Activated naive CD8-positive, alpha-beta T cell treated with anti-CD3 and anti-CD28 coated beads, Interleukin-2, amount 10 ng/mL, durations not matched to agents 7 days and 5 days (primary cell): ENCODE measurements around the gene KRTAP4-7. TPM values are rescaled to one million over a fixed set of nuclear protein-coding genes. Genes with fewer than 3 reads are reported as not detected.
A peak's percentile ranks its signal among the peaks of the same experiment; 100 is the strongest.
"Not testable (repeated sequence)": the region's sequence is repeated elsewhere in the genome, so short reads cannot be mapped to it uniquely, and the experiment has no call there.

Experiments
- ATAC-seq: fragments of 150-1000 bp; cut with Tn5 transposase; one replicate; pipeline ENCODE4 v1.10.0; 2021; ENCODE audit warnings: low read depth, moderate library complexity
- POLR2A ChIA-PET: fragments of 350-600 bp; sonication (Branson Sonifier 250); formaldehyde crosslinking; loops from one replicate; lab custom pipeline; 2021; ENCODE audit warnings: antibody characterized with exemption; lab: Charles Lee
- DNase-seq: peaks from one replicate; pipeline ENCODE4 v3.0.0; 2021
- H3K27ac Mint-ChIP-seq: one replicate; pipeline ENCODE4 v1.8.0; 2022; ENCODE audit warnings: mild to moderate bottlenecking, mixed read lengths
- H3K27me3 Mint-ChIP-seq: one replicate; pipeline ENCODE4 v1.8.0; 2022; ENCODE audit warnings: mild to moderate bottlenecking, moderate library complexity, mixed read lengths
- H3K36me3 Mint-ChIP-seq: one replicate; pipeline ENCODE4 v1.8.0; 2021; ENCODE audit warnings: mild to moderate bottlenecking, mixed read lengths
- H3K4me1 Mint-ChIP-seq: one replicate; pipeline ENCODE4 v1.8.0; 2021; ENCODE audit warnings: mixed read lengths
- H3K4me3 Mint-ChIP-seq: one replicate; pipeline ENCODE4 v1.8.0; 2022; ENCODE audit warnings: mild to moderate bottlenecking, moderate library complexity, mixed read lengths
- H3K9me3 Mint-ChIP-seq: one replicate; pipeline ENCODE4 v1.8.0; 2021; ENCODE audit warnings: mixed read lengths
- total RNA-seq, 2 experiments: library from RNA; stranded (reverse); gene quantifications; one replicate each; pipeline ENCODE4 v1.2.3, GENCODE V29; 2021

Gene KRTAP4-7
- total RNA-seq, 2 experiments from 2014 or later = not detected

- POLR2A ChIA-PET = no interaction called here
- Mint-ChIP-seq H3K27me3 (peaks cover 2% of the 10 kb centered on the region), H3K36me3 (no peaks in the 10 kb centered on the region), H3K9me3 (peaks cover 5% of the 10 kb centered on the region), H3K4me3 (no peak overlapping the region), H3K4me1 (peaks cover 9% of the 10 kb centered on the region), H3K27ac (no peak overlapping the region)
- DNase-seq (no peak), ATAC-seq (no peak)
These were observed 24.0 kb downstream of the KRTAP4-7 start for GRCh38 chr17:41107941-41108450.

- H3K4me3 Mint-ChIP-seq, H3K36me3 Mint-ChIP-seq, DNase-seq, POLR2A ChIA-PET, H3K9me3 Mint-ChIP-seq, H3K27ac Mint-ChIP-seq, H3K27me3 Mint-ChIP-seq, H3K4me1 Mint-ChIP-seq, ATAC-seq: not testable (repeated sequence)
These were observed 24.9 kb downstream of the KRTAP4-7 start for GRCh38 chr17:41108728-41109386.

- Mint-ChIP-seq H3K27ac (no peak overlapping the region), H3K4me3 (no peak overlapping the region), H3K4me1 (peaks cover 9% of the 10 kb centered on the region), H3K27me3 (peaks cover 4% of the 10 kb centered on the region), H3K36me3 (no peaks in the 10 kb centered on the region), H3K9me3 (peaks cover 5% of the 10 kb centered on the region)
- no peak for ATAC-seq
- POLR2A ChIA-PET = no interaction called here
- DNase-seq = no peak
These were observed 27.4 kb downstream of the KRTAP4-7 start for GRCh38 chr17:41111151-41111885.

GRCh38 chr17:41116297-41116696, 32.3 kb downstream of the KRTAP4-7 start:
- DNase-seq (no peak), ATAC-seq (no peak)
- Mint-ChIP-seq H3K27me3 (peaks cover 4% of the 10 kb centered on the region), H3K9me3 (peaks cover 3% of the 10 kb centered on the region), H3K4me1 (peaks cover 8% of the 10 kb centered on the region), H3K4me3 (no peak overlapping the region), H3K36me3 (peaks cover 1% of the 10 kb centered on the region), H3K27ac (no peak overlapping the region)
- POLR2A ChIA-PET = no interaction called here

- not testable (repeated sequence) for H3K36me3 Mint-ChIP-seq, H3K4me1 Mint-ChIP-seq
These were observed 34.0 kb downstream of the KRTAP4-7 start, which contains the start of gene KRTAP4-11 for GRCh38 chr17:41117846-41118386. TSS of gene KRTAP4-11 (minus strand) at chr17:41118373. CDS start at chr17:41118315, 58 bp downstream.

GRCh38 chr17:41118721-41119120, 34.8 kb downstream of the KRTAP4-7 start:
- peaks cover 13% of the 10 kb centered on the region for H3K4me1 Mint-ChIP-seq
- no peak for ATAC-seq
- no peak overlapping the region for H3K4me3 Mint-ChIP-seq
- peaks cover 1% of the 10 kb centered on the region for H3K36me3 Mint-ChIP-seq
- DNase-seq = no peak
- peaks cover 3% of the 10 kb centered on the region for H3K9me3 Mint-ChIP-seq
- POLR2A ChIA-PET = no interaction called here
- H3K27ac Mint-ChIP-seq = no peak overlapping the region
- peaks cover 2% of the 10 kb centered on the region for H3K27me3 Mint-ChIP-seq

More at GRCh38 chr17:41117846-41118386, 34.0 kb downstream of the KRTAP4-7 start, which contains the start of gene KRTAP4-11:
- H3K9me3 Mint-ChIP-seq, H3K27ac Mint-ChIP-seq, H3K27me3 Mint-ChIP-seq, DNase-seq, H3K4me3 Mint-ChIP-seq, POLR2A ChIA-PET, ATAC-seq: not testable (repeated sequence)

- H3K9me3 Mint-ChIP-seq, H3K36me3 Mint-ChIP-seq, ATAC-seq, H3K27me3 Mint-ChIP-seq, POLR2A ChIA-PET, DNase-seq: not testable (repeated sequence)
- Mint-ChIP-seq H3K4me1 (peaks cover 15% of the 10 kb centered on the region), H3K4me3 (peak overlapping the region; percentile 58), H3K27ac (peak overlapping the region; percentile 61)
These were observed 36.0 kb downstream of the KRTAP4-7 start for GRCh38 chr17:41119696-41120690.

- peaks cover 16% of the 10 kb centered on the region for H3K4me1 Mint-ChIP-seq
- POLR2A ChIA-PET = no interaction called here
These were observed 37.8 kb downstream of the KRTAP4-7 start for GRCh38 chr17:41121742-41122141.

GRCh38 chr17:41123292-41123990, 39.5 kb downstream of the KRTAP4-7 start:
- Mint-ChIP-seq H3K27ac (peak overlapping the region; percentile 8), H3K4me1 (peaks cover 16% of the 10 kb centered on the region)
- ATAC-seq, H3K27me3 Mint-ChIP-seq, H3K4me3 Mint-ChIP-seq, DNase-seq, H3K36me3 Mint-ChIP-seq, POLR2A ChIA-PET, H3K9me3 Mint-ChIP-seq: not testable (repeated sequence)

More at GRCh38 chr17:41121742-41122141, 37.8 kb downstream of the KRTAP4-7 start:
- peaks cover 1% of the 10 kb centered on the region for H3K36me3 Mint-ChIP-seq
- peaks cover 6% of the 10 kb centered on the region for H3K9me3 Mint-ChIP-seq
- ATAC-seq (no peak), DNase-seq (no peak)
- H3K27ac Mint-ChIP-seq = no peak overlapping the region
- H3K27me3 Mint-ChIP-seq = peaks cover 2% of the 10 kb centered on the region
- H3K4me3 Mint-ChIP-seq = no peak overlapping the region

GRCh38 chr17:41123991-41124371, 40.0 kb downstream of the KRTAP4-7 start, which contains the start of gene KRTAP4-12:
TSS of gene KRTAP4-12 (minus strand) at chr17:41124182. CDS start at chr17:41124122, 60 bp downstream.
- ATAC-seq, H3K36me3 Mint-ChIP-seq, H3K9me3 Mint-ChIP-seq, POLR2A ChIA-PET, H3K27me3 Mint-ChIP-seq, DNase-seq, H3K4me3 Mint-ChIP-seq: not testable (repeated sequence)
- H3K27ac Mint-ChIP-seq = peak within 1 kb of the TSS; percentile 8
- peaks cover 16% of the 10 kb centered on the region for H3K4me1 Mint-ChIP-seq

- Mint-ChIP-seq H3K27ac (no peak overlapping the region), H3K9me3 (peaks cover 4% of the 10 kb centered on the region), H3K27me3 (peaks cover 2% of the 10 kb centered on the region), H3K4me3 (no peak overlapping the region), H3K4me1 (peaks cover 13% of the 10 kb centered on the region), H3K36me3 (peaks cover 1% of the 10 kb centered on the region)
- POLR2A ChIA-PET = no interaction called here
- DNase-seq (no peak), ATAC-seq (no peak)
These were observed 41.1 kb downstream of the KRTAP4-7 start for GRCh38 chr17:41125064-41125463.

- Mint-ChIP-seq H3K36me3 (no peaks in the 10 kb centered on the region), H3K27me3 (peaks cover 2% of the 10 kb centered on the region), H3K27ac (no peak overlapping the region), H3K9me3 (peaks cover 2% of the 10 kb centered on the region), H3K4me3 (no peak overlapping the region), H3K4me1 (peaks cover 10% of the 10 kb centered on the region)
- POLR2A ChIA-PET = interaction anchor here (0.6 kb wide), 1 partner anchor 564 kb away, joined by 3 read pairs; no protein-coding TSS in a partner anchor
- no peak for DNase-seq
- no peak for ATAC-seq
These were observed 42.5 kb downstream of the KRTAP4-7 start for GRCh38 chr17:41126412-41126811.
